Esophagus squamous epithelium (tissue), 5 donors: ENCODE data around the gene DAB1. TPM values are rescaled to one million over a fixed set of nuclear protein-coding genes. Genes with fewer than 3 reads are reported as not detected.

ENCODE experiments used
- DNase-seq: peaks from one replicate; lab custom pipeline; 2025; lab: John Stamatoyannopoulos, UW
- H3K27ac ChIP-seq, 4 donors: fragments of 200-600 bp; sonication (generic); one replicate each; pipeline ENCODE4 v1.5.1; 2016 to 2019; ENCODE audit warnings: mild to moderate bottlenecking in 1 of 4
- H3K27me3 ChIP-seq, 4 donors: fragments of 200-600 bp; sonication (generic); 1 replicate in 3 of 4; 2 replicates in 1 of 4; pipeline versions ENCODE4 v1.5.1 to v1.6.0; 2017 to 2021; ENCODE audit warnings: antibody characterized with exemption in 1 of 4
- H3K36me3 ChIP-seq, 3 donors: fragments of 200-600 bp; sonication (generic); one replicate each; pipeline ENCODE4 v1.5.1; 2016 to 2019
- H3K4me1 ChIP-seq, 3 donors: fragments of 200-600 bp; sonication (generic); one replicate each; pipeline ENCODE4 v1.5.1; 2017 to 2019
- H3K4me3 ChIP-seq, 4 donors: fragments of 200-600 bp; sonication (generic); 1 replicate in 3 of 4; 2 replicates in 1 of 4; pipeline ENCODE4 v1.5.1; 2016 to 2019; ENCODE audit warnings: mild to moderate bottlenecking in 2 of 4, moderate library complexity in 1 of 4
- H3K9me3 ChIP-seq, 3 donors: fragments of 200-600 bp; sonication (generic); one replicate each; pipeline ENCODE4 v1.5.1; 2016 to 2019
- CTCF ChIP-seq, 6 experiments: fragments of 450-650 bp in 4 of 6; fragments of 200-600 bp in 2 of 6; sonication (generic) in 2 of 6; IDR thresholded peaks; one replicate each; pipeline ENCODE4 v1.5.1; 2016 to 2019; ENCODE audit warnings: antibody characterized with exemption in 6 of 6, mild to moderate bottlenecking in 4 of 6, moderate library complexity in 4 of 6
- POLR2A ChIP-seq, 4 donors: fragments of 450-650 bp; IDR thresholded peaks; one replicate each; pipeline ENCODE4 v1.6.1; 2017; ENCODE audit warnings: antibody characterized with exemption in 4 of 4, mild to moderate bottlenecking in 4 of 4, moderate library complexity in 3 of 4
- WGBS, 2 donors: methylation state at CpG; one replicate each; pipeline ENCODE4 v1.1.5; 2018; 5-methylcytosine and 5-hydroxymethylcytosine counted together
- intact Hi-C: fragments of 100-400 bp; cut with DNase I; formaldehyde crosslinking; loops from one replicate; pipeline ENCODE4 v1.15.0; 2022
- total RNA-seq, 4 donors: library from RNA; depleted of rRNA; stranded (reverse); fragments of >200 nt; gene quantifications; one replicate each; pipeline ENCODE4 v1.1.0, GENCODE V29; 2016
- donor health status: DM: yes; HTN: yes; CAD: no.

The DAB1 gene
- total RNA-seq, 4 donors from 2014 or later, result under 0.01 TPM; not detected in 3

GRCh38 chr1:57393058-57393584 is 30.7 kb downstream of the DAB1 start:
- H3K4me1 ChIP-seq, result no peaks in the 10 kb centered on the region
- intact Hi-C loops, result no loop called here
- H3K27ac ChIP-seq, result no peak overlapping the region
- no peak for DNase-seq
- no peaks in the 10 kb centered on the region for H3K9me3 ChIP-seq
- TF ChIP-seq POLR2A (IDR thresholded peaks at IDR 0.05), result no peak
- no peak for TF ChIP-seq CTCF (IDR thresholded peaks at IDR 0.05)
- WGBS, 2 donors, result 74 to 78% methylated on average over 6 of the region's 6 CpGs
- no peaks in the 10 kb centered on the region for H3K27me3 ChIP-seq
- H3K4me3 ChIP-seq, result no peak overlapping the region
- H3K36me3 ChIP-seq, result no peaks in the 10 kb centered on the region

- intact Hi-C loops, result no loop called here
- H3K4me3 ChIP-seq, result no peak overlapping the region
- no peaks in the 10 kb centered on the region for H3K4me1 ChIP-seq
- H3K9me3 ChIP-seq, result no peaks in the 10 kb centered on the region
- TF ChIP-seq CTCF (IDR thresholded peaks at IDR 0.05) (no peak), POLR2A (IDR thresholded peaks at IDR 0.05) (no peak)
- 33 to 44% methylated on average over 1 of the region's 1 CpG for WGBS, 2 donors
- DNase-seq, result no peak
- H3K27me3 ChIP-seq, result no peaks in the 10 kb centered on the region
- H3K36me3 ChIP-seq, result no peaks in the 10 kb centered on the region
- no peak overlapping the region for H3K27ac ChIP-seq
Measured at GRCh38 chr1:57385336-57385735, 38.5 kb downstream of the DAB1 start.

- Histone ChIP-seq H3K4me1 (no peaks in the 10 kb centered on the region), H3K27me3 (no peaks in the 10 kb centered on the region), H3K27ac (no peak overlapping the region), H3K36me3 (no peaks in the 10 kb centered on the region), H3K9me3 (no peaks in the 10 kb centered on the region), H3K4me3 (no peak overlapping the region)
- WGBS, 2 donors, result 36 to 47% methylated on average over 1 of the region's 1 CpG
- no peak for DNase-seq
- intact Hi-C loops, result no loop called here
- TF ChIP-seq CTCF (IDR thresholded peaks at IDR 0.05) (no peak), POLR2A (IDR thresholded peaks at IDR 0.05) (no peak)
Measured at GRCh38 chr1:57384901-57385300, 39.0 kb downstream of the DAB1 start.

GRCh38 chr1:57384284-57384683 is 39.6 kb downstream of the DAB1 start:
- Histone ChIP-seq H3K27ac (no peak overlapping the region), H3K4me3 (no peak overlapping the region), H3K36me3 (no peaks in the 10 kb centered on the region), H3K9me3 (no peaks in the 10 kb centered on the region), H3K27me3 (no peaks in the 10 kb centered on the region), H3K4me1 (no peaks in the 10 kb centered on the region)
- intact Hi-C loops, result no loop called here
- 71 to 73% methylated on average over 4 of the region's 4 CpGs for WGBS, 2 donors
- TF ChIP-seq CTCF (IDR thresholded peaks at IDR 0.05) (no peak), POLR2A (IDR thresholded peaks at IDR 0.05) (no peak)
- DNase-seq, result no peak

GRCh38 chr1:57381871-57382270 is 42.0 kb downstream of the DAB1 start:
- intact Hi-C loops, result no loop called here
- Histone ChIP-seq H3K4me3 (no peak overlapping the region), H3K9me3 (no peaks in the 10 kb centered on the region), H3K27ac (no peak overlapping the region), H3K27me3 (peaks cover 0 to 7% (median 0%) of the 10 kb centered on the region in 4 donors), H3K4me1 (no peaks in the 10 kb centered on the region), H3K36me3 (no peaks in the 10 kb centered on the region)
- TF ChIP-seq POLR2A (IDR thresholded peaks at IDR 0.05) (no peak), CTCF (IDR thresholded peaks at IDR 0.05) (no peak)
- no peak for DNase-seq
- 17 to 70% methylated on average over 2 of the region's 2 CpGs for WGBS, 2 donors
